Osteocyte (in vitro differentiated cells): ENCODE measurements around the gene MC2R. TPM values are rescaled to one million over a fixed set of nuclear protein-coding genes. Genes with fewer than 3 reads are reported as not detected.

Source experiments
- DNase-seq: peaks from one replicate; pipeline ENCODE4 v3.0.0; 2021; ENCODE audit warnings: mixed read lengths; ENCODE audit not compliant: unreplicated experiment; ENCODE audit errors: extremely low spot score
- H3K27ac Mint-ChIP-seq: one replicate; pipeline ENCODE4 v1.8.0; 2021; ENCODE audit warnings: mild to moderate bottlenecking, mixed read lengths; ENCODE audit not compliant: unreplicated experiment
- H3K27me3 Mint-ChIP-seq: one replicate; pipeline ENCODE4 v1.8.0; 2021; ENCODE audit warnings: mixed read lengths; ENCODE audit not compliant: unreplicated experiment
- H3K36me3 Mint-ChIP-seq: one replicate; pipeline ENCODE4 v1.8.0; 2021; ENCODE audit warnings: mixed read lengths; ENCODE audit not compliant: unreplicated experiment
- H3K4me1 Mint-ChIP-seq: one replicate; pipeline ENCODE4 v1.8.0; 2021; ENCODE audit warnings: mixed read lengths; ENCODE audit not compliant: unreplicated experiment
- H3K4me3 Mint-ChIP-seq: one replicate; pipeline ENCODE4 v1.8.0; 2021; ENCODE audit warnings: mild to moderate bottlenecking, moderate library complexity, mixed read lengths; ENCODE audit not compliant: unreplicated experiment
- H3K9me3 Mint-ChIP-seq: one replicate; pipeline ENCODE4 v1.8.0; 2021; ENCODE audit warnings: mixed read lengths; ENCODE audit not compliant: unreplicated experiment
- CTCF ChIP-seq: fragments of 200-600 bp; sonication (generic); IDR thresholded peaks from 2 replicates; pipeline ENCODE4 v1.5.0; 2021; ENCODE audit warnings: antibody characterized with exemption, mild to moderate bottlenecking, moderate library complexity
- total RNA-seq: library from RNA; stranded (reverse); gene quantifications from 2 replicates; pipeline ENCODE4 v1.2.1, GENCODE V29; 2021

Gene MC2R
- total RNA-seq, 1 donor from 2014 or later, result not detected

GRCh38 chr18:13890761-13891361 is 24.5 kb downstream of the MC2R start:
- no peaks in the 10 kb centered on the region for H3K4me1 Mint-ChIP-seq
- no peaks in the 10 kb centered on the region for H3K27me3 Mint-ChIP-seq
- DNase-seq, result no peak
- peaks cover 30% of the 10 kb centered on the region for H3K9me3 Mint-ChIP-seq
- no peak overlapping the region for H3K4me3 Mint-ChIP-seq
- H3K27ac Mint-ChIP-seq, result no peak overlapping the region
- H3K36me3 Mint-ChIP-seq, result no peaks in the 10 kb centered on the region
- no peak for TF ChIP-seq CTCF

GRCh38 chr18:13889671-13890070 is 25.7 kb downstream of the MC2R start:
- no peaks in the 10 kb centered on the region for H3K36me3 Mint-ChIP-seq
- no peak for DNase-seq

GRCh38 chr18:13888191-13888716 is 27.1 kb downstream of the MC2R start:
- no peak for TF ChIP-seq CTCF

More at GRCh38 chr18:13889671-13890070, 25.7 kb downstream of the MC2R start:
- TF ChIP-seq CTCF, result no peak
- Mint-ChIP-seq H3K27ac (no peak overlapping the region), H3K4me3 (no peak overlapping the region), H3K4me1 (no peaks in the 10 kb centered on the region), H3K27me3 (no peaks in the 10 kb centered on the region), H3K9me3 (peaks cover 31% of the 10 kb centered on the region)

GRCh38 chr18:13885009-13885408 is 30.3 kb downstream of the MC2R start:
- Mint-ChIP-seq H3K27me3 (no peaks in the 10 kb centered on the region), H3K4me1 (no peaks in the 10 kb centered on the region), H3K9me3 (peaks cover 25% of the 10 kb centered on the region), H3K4me3 (no peak overlapping the region), H3K36me3 (no peaks in the 10 kb centered on the region), H3K27ac (no peak overlapping the region)
- DNase-seq, result no peak
- TF ChIP-seq CTCF, result no peak

More at GRCh38 chr18:13888191-13888716, 27.1 kb downstream of the MC2R start:
- Mint-ChIP-seq H3K4me3 (no peak overlapping the region), H3K4me1 (no peaks in the 10 kb centered on the region), H3K36me3 (no peaks in the 10 kb centered on the region), H3K27me3 (no peaks in the 10 kb centered on the region), H3K9me3 (peaks cover 29% of the 10 kb centered on the region), H3K27ac (no peak overlapping the region)
- no peak for DNase-seq

GRCh38 chr18:13879937-13880336 is 35.4 kb downstream of the MC2R start:
- no peak overlapping the region for H3K4me3 Mint-ChIP-seq
- no peaks in the 10 kb centered on the region for H3K27me3 Mint-ChIP-seq
- H3K4me1 Mint-ChIP-seq, result no peaks in the 10 kb centered on the region

More at GRCh38 chr18:13879937-13880336, 35.4 kb downstream of the MC2R start:
- Mint-ChIP-seq H3K36me3 (no peaks in the 10 kb centered on the region), H3K9me3 (peaks cover 22% of the 10 kb centered on the region), H3K27ac (no peak overlapping the region)
- TF ChIP-seq CTCF, result no peak
- DNase-seq, result no peak
